Subcutaneous adipose tissue (tissue), 4 donors: ENCODE results near the gene DNAH7. TPM values are rescaled to one million over a fixed set of nuclear protein-coding genes. Genes with fewer than 3 reads are reported as not detected.

ENCODE experiments used
- total RNA-seq, 4 donors: library from RNA; depleted of rRNA; stranded (reverse); fragments of >200 nt; gene quantifications; one replicate each; pipeline ENCODE4 v1.1.0, GENCODE V29; 2016
- TF ChIP-seq, protein P1 (sequence below): fragments of 450-650 bp; IDR thresholded peaks from one replicate; pipeline ENCODE4 v1.5.1; 2016; ENCODE audit warnings: low read depth, mild to moderate bottlenecking, control low read depth, antibody characterized with exemption, moderate library complexity

The DNAH7 gene
- total RNA-seq, 4 donors from 2014 or later: 0.82 to 2.3 (median 1.8) TPM

- TF ChIP-seq, protein P1, sequence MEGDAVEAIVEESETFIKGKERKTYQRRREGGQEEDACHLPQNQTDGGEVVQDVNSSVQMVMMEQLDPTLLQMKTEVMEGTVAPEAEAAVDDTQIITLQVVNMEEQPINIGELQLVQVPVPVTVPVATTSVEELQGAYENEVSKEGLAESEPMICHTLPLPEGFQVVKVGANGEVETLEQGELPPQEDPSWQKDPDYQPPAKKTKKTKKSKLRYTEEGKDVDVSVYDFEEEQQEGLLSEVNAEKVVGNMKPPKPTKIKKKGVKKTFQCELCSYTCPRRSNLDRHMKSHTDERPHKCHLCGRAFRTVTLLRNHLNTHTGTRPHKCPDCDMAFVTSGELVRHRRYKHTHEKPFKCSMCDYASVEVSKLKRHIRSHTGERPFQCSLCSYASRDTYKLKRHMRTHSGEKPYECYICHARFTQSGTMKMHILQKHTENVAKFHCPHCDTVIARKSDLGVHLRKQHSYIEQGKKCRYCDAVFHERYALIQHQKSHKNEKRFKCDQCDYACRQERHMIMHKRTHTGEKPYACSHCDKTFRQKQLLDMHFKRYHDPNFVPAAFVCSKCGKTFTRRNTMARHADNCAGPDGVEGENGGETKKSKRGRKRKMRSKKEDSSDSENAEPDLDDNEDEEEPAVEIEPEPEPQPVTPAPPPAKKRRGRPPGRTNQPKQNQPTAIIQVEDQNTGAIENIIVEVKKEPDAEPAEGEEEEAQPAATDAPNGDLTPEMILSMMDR: no peak
Observed at GRCh38 chr2:195741191-195741590, 327.4 kb downstream of the DNAH7 start.

GRCh38 chr2:195737511-195738325 is 330.9 kb downstream of the DNAH7 start:
- TF ChIP-seq, protein P1: no peak

DNA sequence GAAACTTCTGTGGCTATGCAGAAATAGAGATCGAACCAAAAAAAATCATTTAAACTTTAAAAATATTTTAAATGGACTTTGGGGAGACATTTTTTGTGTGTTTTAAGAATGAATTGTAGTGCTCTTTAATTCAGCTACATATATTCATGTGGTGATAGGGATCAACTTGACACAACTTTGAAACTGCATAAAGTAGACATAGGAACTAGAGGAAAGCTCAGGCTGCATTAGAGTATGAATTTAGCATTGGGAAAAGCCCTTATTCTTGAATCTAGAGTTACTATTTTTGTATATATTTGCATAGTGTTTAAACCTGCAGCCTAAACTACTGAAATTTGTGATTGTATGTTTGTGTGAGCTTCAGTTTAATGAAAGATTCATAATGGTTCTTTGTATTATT is 333.3 kb downstream of the DNAH7 start:
- TF ChIP-seq, protein P1: no peak

DNA sequence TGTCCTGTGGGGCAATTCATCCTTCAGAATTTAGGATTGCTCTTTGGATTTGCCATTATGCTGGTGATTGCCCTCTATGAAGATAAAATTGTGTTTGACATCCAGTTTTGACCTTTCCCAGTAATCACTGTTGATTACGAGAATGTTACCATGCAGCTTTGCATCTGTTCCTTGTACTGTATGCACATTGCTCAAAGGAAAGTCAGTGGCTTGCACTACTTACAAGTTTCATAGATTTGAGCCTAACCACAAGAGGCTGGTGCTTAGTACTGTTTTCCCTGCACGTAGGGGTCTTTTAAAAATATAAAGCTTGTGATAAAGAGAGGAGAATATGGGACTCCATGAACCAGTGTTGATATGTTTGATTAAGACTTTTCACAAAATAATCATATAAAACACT is 333.7 kb downstream of the DNAH7 start:
- TF ChIP-seq, protein P1: no peak

- TF ChIP-seq, protein P1: no peak
Observed at GRCh38 chr2:195734395-195734794, 334.2 kb downstream of the DNAH7 start.

DNA sequence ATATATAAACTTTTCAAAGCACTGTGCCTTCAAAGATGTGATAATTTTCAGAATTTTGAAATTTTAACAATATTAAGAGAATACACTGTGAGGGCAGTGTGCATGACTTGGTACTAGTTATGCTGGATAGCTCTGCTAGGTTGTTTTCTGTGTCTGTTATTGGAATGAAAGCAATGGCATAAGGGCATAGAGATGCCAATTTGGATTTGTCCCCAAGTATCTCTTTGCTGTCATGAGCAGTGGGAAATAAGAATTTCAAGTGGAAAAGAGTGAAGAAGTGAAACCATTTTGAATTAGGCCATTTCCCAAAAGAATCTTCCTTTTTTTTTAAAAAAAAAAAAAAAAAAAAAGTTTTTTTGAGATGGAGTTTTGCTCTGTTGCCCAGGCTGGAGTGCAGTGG is 334.8 kb downstream of the DNAH7 start:
- TF ChIP-seq, protein P1: no peak

DNA sequence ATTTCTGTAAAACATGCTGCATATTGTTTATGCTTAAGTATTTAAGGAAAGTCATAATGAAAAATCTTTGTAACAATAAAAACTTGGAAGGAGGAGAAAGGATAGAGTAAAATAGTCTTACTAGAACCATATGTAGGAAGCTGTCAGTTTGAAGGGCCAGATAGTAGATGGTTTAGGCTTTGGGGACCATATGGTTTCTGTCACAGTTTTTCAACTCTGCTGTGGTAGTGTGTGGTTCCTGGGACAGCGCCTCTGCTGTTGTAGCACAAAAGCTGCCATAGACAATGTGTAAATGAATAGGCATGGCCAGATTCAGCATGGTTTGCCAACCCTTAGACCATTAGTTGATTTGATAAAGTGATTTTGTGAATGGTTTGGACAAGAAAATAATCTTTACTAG is 336.1 kb downstream of the DNAH7 start:
- TF ChIP-seq, protein P1: no peak
